Ovary (tissue), 9 donors: Measurements from ENCODE around the gene ACHE. TPM values are rescaled to one million over a fixed set of nuclear protein-coding genes. Genes with fewer than 3 reads are reported as not detected.
"Not testable (repeated sequence)": the region's sequence is repeated elsewhere in the genome, so short reads cannot be mapped to it uniquely, and the experiment has no call there.

ENCODE experiments used
- DNase-seq, 5 donors: peaks; one replicate each; pipeline ENCODE4 v3.0.0-alpha.2; 2019 to 2020
- H3K27ac ChIP-seq, 2 donors: fragments of 200-600 bp; one replicate each; pipeline versions ENCODE4 v1.5.1 to v1.8.0; 2019 to 2022
- H3K27me3 ChIP-seq: fragments of 200-600 bp; one replicate; pipeline ENCODE4 v1.8.0; 2022
- H3K36me3 ChIP-seq: fragments of 200-600 bp; sonication (generic); one replicate; pipeline ENCODE4 v1.5.1; 2019
- H3K4me1 ChIP-seq: one replicate; pipeline ENCODE4 v1.8.1; 2013; ENCODE audit warnings: mild to moderate bottlenecking, moderate library complexity; ENCODE audit not compliant: insufficient read depth
- H3K4me3 ChIP-seq: fragments of 200-600 bp; sonication (generic); one replicate; pipeline ENCODE4 v1.5.1; 2017
- H3K9me3 ChIP-seq, 2 donors: fragments of 200-600 bp in 1 of 2; sonication (generic) in 1 of 2; one replicate each; pipeline versions ENCODE4 v1.5.1 to v1.8.1; 2013 to 2019; ENCODE audit warnings: mild to moderate bottlenecking in 1 of 2, moderate library complexity in 1 of 2
- EP300 ChIP-seq: sonication (generic); formaldehyde crosslinking; IDR thresholded peaks from one replicate; pipeline ENCODE4 v1.6.1; 2017; ENCODE audit warnings: antibody characterized with exemption
- POLR2A ChIP-seq: fragments of 450-650 bp; IDR thresholded peaks from one replicate; pipeline ENCODE4 v1.6.1; 2017; ENCODE audit warnings: antibody characterized with exemption, mild to moderate bottlenecking, moderate library complexity
- WGBS, 3 donors: extraction: QIAGEN DNeasy Blood & Tissue Kit in 1 of 3; methylation state at CpG; one replicate each; pipeline versions ENCODE4 v1.1.5 to v1.1.7; 2013 to 2017; 5-methylcytosine and 5-hydroxymethylcytosine counted together
- intact Hi-C, 4 donors: fragments of 100-400 bp; cut with DNase I; formaldehyde crosslinking; loops; one replicate each; pipeline versions ENCODE4 v1.11.0 to v1.15.1; 2022 to 2023
- polyA plus RNA-seq, 2 donors: library from polyadenylated mRNA; stranded (reverse); fragments of 200-250 nt in 1 of 2; fragments of 350-450 nt in 1 of 2; fragmentation: Illumina TruSeq in 1 of 2; extraction: RNeasy Lipid Tissue Mini Kit (QIAGEN cat#74804) in 1 of 2; gene quantifications; one replicate each; pipeline ENCODE4 v1.2.3, GENCODE V29; 2013 to 2014
- total RNA-seq, 7 donors: library from RNA; depleted of rRNA in 2 of 7; stranded (reverse); fragments of >200 nt in 2 of 7; fragmentation: NEBNext Ultra II Directional in 3 of 7; extraction: Animal tissue kit (Norgen Biotek cat#: 25700) in 3 of 7; gene quantifications; one replicate each; pipeline versions ENCODE4 v1.1.0 to v1.2.4, GENCODE V29; 2016 to 2023
- TF ChIP-seq, protein P1 (sequence below), 3 donors: fragments of 450-650 bp in 2 of 3; fragments of 200-600 bp in 1 of 3; IDR thresholded peaks; one replicate each; pipeline versions ENCODE4 v1.5.1 to v1.8.0; 2016 to 2022; ENCODE audit warnings: antibody characterized with exemption in 3 of 3, mild to moderate bottlenecking in 1 of 3
- donor health status: DM: no; HTN: no; CAD: no; lungs with moderate emphysema.
- donor health status: DM: no; HTN: no; CAD: no.
- donor health status: Bipolar disorder and iron deficiency.
- donor health status: DM: yes; HTN: yes; CAD: no.
- donor health status: DM: no; HTN: no; CAD: no.
- donor health status: DM: yes; HTN: yes; CAD: no.

Gene ACHE
- total and polyA plus RNA-seq, 9 donors = 0.37 to 15.3 (median 4.3) TPM

DNA sequence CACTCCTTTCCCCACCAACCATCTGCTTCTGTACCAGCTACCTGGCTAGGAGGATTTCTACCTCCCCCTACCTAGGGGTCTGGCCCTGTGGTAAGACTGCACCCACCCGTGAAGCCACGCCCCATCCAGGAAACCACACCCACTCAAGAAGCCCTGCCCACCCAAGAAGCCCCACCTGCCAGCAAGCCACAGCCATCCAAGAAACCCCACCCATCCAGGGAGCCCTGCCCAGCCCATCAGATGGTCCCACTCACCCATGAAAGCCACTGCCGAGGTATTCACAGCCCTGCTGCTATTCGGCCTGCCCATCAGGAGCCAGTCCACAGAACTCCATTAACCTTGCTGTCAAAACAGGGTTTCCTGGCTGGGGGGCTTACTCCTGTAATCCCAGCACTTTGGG lies 38.0 kb upstream of the ACHE start:
- intact Hi-C loops = no loop called here
- TF ChIP-seq POLR2A = no peak
- TF ChIP-seq EP300 = no peak
- TF ChIP-seq, protein P1, sequence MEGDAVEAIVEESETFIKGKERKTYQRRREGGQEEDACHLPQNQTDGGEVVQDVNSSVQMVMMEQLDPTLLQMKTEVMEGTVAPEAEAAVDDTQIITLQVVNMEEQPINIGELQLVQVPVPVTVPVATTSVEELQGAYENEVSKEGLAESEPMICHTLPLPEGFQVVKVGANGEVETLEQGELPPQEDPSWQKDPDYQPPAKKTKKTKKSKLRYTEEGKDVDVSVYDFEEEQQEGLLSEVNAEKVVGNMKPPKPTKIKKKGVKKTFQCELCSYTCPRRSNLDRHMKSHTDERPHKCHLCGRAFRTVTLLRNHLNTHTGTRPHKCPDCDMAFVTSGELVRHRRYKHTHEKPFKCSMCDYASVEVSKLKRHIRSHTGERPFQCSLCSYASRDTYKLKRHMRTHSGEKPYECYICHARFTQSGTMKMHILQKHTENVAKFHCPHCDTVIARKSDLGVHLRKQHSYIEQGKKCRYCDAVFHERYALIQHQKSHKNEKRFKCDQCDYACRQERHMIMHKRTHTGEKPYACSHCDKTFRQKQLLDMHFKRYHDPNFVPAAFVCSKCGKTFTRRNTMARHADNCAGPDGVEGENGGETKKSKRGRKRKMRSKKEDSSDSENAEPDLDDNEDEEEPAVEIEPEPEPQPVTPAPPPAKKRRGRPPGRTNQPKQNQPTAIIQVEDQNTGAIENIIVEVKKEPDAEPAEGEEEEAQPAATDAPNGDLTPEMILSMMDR (IDR thresholded peaks at IDR 0.05) = no peak
- no peak for DNase-seq
- H3K9me3 ChIP-seq = no peaks in the 10 kb centered on the region
- no peak overlapping the region for H3K4me3 ChIP-seq
- 42 to 57% (median 54%) methylated on average over 4 of the region's 4 CpGs for WGBS, 3 donors
- no peaks in the 10 kb centered on the region for H3K27me3 ChIP-seq
- H3K4me1 ChIP-seq = no peaks in the 10 kb centered on the region
- H3K27ac ChIP-seq = no peak overlapping the region
- H3K36me3 ChIP-seq = no peaks in the 10 kb centered on the region

DNA sequence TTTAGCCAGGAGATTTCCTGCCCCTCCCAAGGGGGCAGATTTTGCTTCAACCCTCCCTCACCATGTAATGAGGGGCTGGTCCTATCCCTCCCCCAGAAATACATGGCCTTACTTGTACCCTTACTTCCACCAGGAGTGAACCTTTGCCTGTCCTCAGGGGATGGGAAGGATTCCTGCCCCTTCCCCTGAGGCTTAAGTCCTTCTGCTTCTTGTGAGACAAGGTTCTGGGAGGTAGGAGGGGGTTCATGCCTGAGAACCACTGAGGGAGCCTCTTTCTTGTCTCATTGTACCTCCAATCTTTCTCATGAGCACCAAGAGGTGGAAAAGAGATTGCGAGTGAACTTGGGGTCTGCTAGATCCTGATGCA lies 34.1 kb upstream of the ACHE start:
- no peaks in the 10 kb centered on the region for H3K36me3 ChIP-seq
- no peak overlapping the region for H3K27ac ChIP-seq
- intact Hi-C loops = no loop called here
- DNase-seq = no peak
- no peak overlapping the region for H3K4me3 ChIP-seq
- TF ChIP-seq POLR2A = no peak
- TF ChIP-seq EP300 = no peak
- TF ChIP-seq, protein P1 (IDR thresholded peaks at IDR 0.05) = no peak
- H3K27me3 ChIP-seq = no peaks in the 10 kb centered on the region
- no peaks in the 10 kb centered on the region for H3K4me1 ChIP-seq
- 81 to 94% (median 92%) methylated on average over 1 of the region's 1 CpG for WGBS, 3 donors
- H3K9me3 ChIP-seq = no peaks in the 10 kb centered on the region

DNA sequence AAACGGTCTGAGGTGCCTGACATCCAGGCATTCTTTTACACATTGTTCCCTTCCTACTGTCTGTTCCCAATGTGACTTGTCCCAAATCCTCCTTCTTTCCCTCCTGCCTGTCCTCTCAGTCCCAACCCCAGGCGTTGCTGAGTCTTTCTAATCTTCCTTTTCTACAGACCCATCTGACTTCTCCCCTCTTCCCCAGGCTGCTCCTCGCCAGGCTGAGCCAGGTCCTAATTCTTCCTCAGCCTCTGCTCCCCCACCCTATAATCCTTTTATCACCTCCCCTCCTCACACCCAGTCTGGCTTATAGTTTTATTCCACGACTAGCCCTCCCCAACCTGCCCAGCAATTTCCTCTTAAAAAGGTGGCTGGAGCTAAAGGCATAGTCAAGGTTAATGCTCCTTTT lies 27.9 kb upstream of the ACHE start:
- WGBS, 3 donors = 47 to 54% (median 54%) methylated on average over 4 of the region's 4 CpGs
- not testable (repeated sequence) for DNase-seq

DNA sequence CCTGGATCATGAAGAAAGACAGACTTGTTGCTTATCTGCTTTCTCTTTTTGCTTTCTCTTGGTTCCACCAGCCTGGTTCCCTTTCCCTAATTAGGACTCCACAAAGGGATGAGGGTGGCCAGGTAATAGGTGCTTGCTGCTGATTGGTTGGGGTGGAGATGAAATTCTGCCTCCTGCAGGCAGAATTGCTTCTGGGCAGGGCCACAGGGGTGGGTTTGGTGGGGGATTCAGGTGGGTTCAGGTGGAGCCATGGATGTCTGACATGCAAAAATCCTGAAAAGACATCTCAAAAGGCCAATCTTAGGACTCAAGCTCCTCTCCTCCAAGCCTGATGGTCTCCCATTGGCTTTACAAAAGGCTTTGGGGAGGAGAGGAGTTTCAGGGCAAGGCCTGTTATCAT lies 25.4 kb upstream of the ACHE start:
- intact Hi-C loops = no loop called here

More for the DNA sequence above, 27.9 kb upstream of the ACHE start:
- H3K9me3 ChIP-seq, H3K4me3 ChIP-seq, H3K36me3 ChIP-seq, H3K4me1 ChIP-seq, intact Hi-C loops, H3K27ac ChIP-seq, H3K27me3 ChIP-seq: not testable (repeated sequence)

DNA sequence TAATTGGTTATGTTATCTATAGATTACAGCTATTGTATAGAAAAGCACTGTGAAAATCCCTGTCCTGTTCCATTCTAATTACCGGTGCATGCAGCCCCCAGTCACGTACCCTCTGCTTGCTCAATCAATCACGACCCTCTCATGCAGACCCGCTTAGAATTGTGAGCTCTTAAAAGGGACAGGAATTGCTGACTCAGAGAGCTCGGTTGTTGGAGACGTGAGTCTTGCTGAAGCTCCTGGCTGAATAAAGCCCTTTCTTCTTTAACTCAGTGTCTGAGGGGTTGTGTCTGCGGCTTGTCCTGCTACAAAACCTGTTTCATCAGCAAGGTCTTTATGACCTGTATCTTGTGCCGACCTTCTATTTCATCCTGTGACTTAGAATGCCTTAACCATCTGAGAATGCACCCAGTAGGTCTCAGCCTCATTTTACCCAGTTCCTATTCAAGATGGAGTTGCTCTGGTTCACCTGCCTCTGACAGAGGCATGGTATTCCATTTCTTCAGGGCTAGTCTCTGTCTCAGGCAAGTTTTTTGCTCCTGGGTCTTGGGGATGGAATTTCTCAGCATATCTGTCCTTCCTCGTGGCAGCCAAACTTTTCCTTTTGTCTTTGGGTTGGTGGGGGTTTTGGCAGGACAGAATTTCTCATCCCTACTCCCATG lies 24.2 kb upstream of the ACHE start:
- DNase-seq, H3K9me3 ChIP-seq, H3K36me3 ChIP-seq, H3K27ac ChIP-seq, intact Hi-C loops, H3K27me3 ChIP-seq, H3K4me3 ChIP-seq, H3K4me1 ChIP-seq: not testable (repeated sequence)
- 70 to 74% (median 71%) methylated on average over 9 of the region's 9 CpGs for WGBS, 3 donors

More for the DNA sequence above, 25.4 kb upstream of the ACHE start:
- Histone ChIP-seq H3K27ac (no peak overlapping the region), H3K9me3 (no peaks in the 10 kb centered on the region), H3K4me3 (no peak overlapping the region), H3K36me3 (no peaks in the 10 kb centered on the region), H3K4me1 (no peaks in the 10 kb centered on the region), H3K27me3 (no peaks in the 10 kb centered on the region)
- no peak for DNase-seq
- TF ChIP-seq, protein P1 (IDR thresholded peaks at IDR 0.05) = no peak
- no peak for TF ChIP-seq POLR2A
- TF ChIP-seq EP300 = no peak

DNA sequence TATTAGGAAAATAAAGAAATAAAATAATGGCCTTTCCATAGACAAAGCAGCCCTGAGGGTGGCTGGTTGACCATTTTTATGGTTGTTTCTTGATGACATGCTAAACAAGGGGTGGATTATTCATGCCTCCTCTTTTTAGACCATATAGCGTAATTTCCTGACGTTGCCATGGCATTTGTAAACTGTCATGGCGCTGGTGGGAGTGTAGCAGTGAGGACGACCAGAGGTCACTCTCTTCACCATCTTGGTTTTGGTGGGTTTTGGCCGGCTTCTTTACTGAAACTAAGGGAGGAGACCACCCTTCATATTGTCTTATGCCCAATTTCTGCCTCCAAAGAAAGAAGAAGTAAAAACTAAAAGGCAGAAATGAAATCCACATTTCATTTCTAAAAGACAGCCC lies 23.6 kb upstream of the ACHE start:
- H3K27me3 ChIP-seq, H3K36me3 ChIP-seq, intact Hi-C loops, DNase-seq, H3K27ac ChIP-seq, H3K9me3 ChIP-seq, H3K4me3 ChIP-seq, H3K4me1 ChIP-seq: not testable (repeated sequence)
- WGBS, 3 donors = 84 to 86% (median 84%) methylated on average over 5 of the region's 5 CpGs
